Measurements from ENCODE around the gene NODAL. TPM values are rescaled to one million over a fixed set of nuclear protein-coding genes. Genes with fewer than 3 reads are reported as not detected.

NODAL gene
- total and polyA plus RNA-seq, 2 experiments from 2014 or later: 11.2 to 28.4 TPM

DNA sequence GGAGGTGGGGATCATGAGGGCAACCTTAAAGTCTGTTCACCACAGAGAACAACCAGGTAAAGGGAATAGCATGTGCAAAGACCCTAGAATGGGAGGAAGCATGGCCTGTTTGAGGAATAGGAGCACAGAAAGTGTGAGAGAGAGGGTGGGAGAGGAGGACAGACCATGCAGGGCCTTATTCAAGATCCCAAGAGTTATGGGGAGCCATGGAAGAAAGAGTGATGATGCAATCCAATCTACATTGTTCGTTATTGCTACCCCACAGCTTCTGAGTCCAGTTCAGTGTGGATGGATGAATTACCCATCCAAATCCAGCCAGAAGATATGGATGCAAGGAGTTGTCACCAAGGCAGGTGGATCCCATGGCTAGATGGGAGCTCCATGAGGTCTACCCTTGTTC is 45.3 kb downstream of the NODAL start:
- Mint-ChIP-seq H3K9me3 (no peaks in the 10 kb centered on the region), H3K27me3 (ENCODE audit: insufficient read depth, low read depth, poor library complexity) (peaks cover 3% of the 10 kb centered on the region), H3K36me3 (ENCODE audit: low read depth) (no peaks in the 10 kb centered on the region), H3K4me1 (no peaks in the 10 kb centered on the region), H3K4me3 (no peak overlapping the region), H3K27ac (no peak overlapping the region)
- H3K9me2 ChIP-seq (ENCODE audit: insufficient read depth): peaks cover 6% of the 10 kb centered on the region; the same call in 1 of the 2 replicates
- DNase-seq (ENCODE audit: low spot score) (no peak), ATAC-seq (no peak)
- no peaks in the 10 kb centered on the region for H4K20me1 ChIP-seq (replicated peaks; ENCODE audit: insufficient read depth)
- no peaks in the 10 kb centered on the region for H3K27me3 ChIP-seq (ENCODE audit: insufficient read depth)
- no peak overlapping the region for H3K4me2 ChIP-seq
- no peaks in the 10 kb centered on the region for H3F3A ChIP-seq (replicated peaks; ENCODE audit: low read depth)
- no peaks in the 10 kb centered on the region for H3K79me2 ChIP-seq (replicated peaks; ENCODE audit: insufficient read depth)
- no peaks in the 10 kb centered on the region for H3K4me1 ChIP-seq (ENCODE audit: insufficient read depth)
- H3K36me3 ChIP-seq (ENCODE audit: insufficient read depth): no peaks in the 10 kb centered on the region
- H3K27ac ChIP-seq (ENCODE audit: low read depth): no peak overlapping the region
- no peak overlapping the region for H3K4me3 ChIP-seq
- no peak overlapping the region for H2AFZ ChIP-seq
- TF ChIP-seq CREB1 (CRISPR knock-in tag; IDR thresholded peaks at IDR 0.05; ENCODE audit: low read depth) (no peak), POLR2AphosphoS5 (IDR thresholded peaks at IDR 0.05; ENCODE audit: low read depth) (no peak), EZH2phosphoT487 (IDR thresholded peaks at IDR 0.05; ENCODE audit: unreplicated experiment) (no peak)
- TF ChIP-seq, protein P1, sequence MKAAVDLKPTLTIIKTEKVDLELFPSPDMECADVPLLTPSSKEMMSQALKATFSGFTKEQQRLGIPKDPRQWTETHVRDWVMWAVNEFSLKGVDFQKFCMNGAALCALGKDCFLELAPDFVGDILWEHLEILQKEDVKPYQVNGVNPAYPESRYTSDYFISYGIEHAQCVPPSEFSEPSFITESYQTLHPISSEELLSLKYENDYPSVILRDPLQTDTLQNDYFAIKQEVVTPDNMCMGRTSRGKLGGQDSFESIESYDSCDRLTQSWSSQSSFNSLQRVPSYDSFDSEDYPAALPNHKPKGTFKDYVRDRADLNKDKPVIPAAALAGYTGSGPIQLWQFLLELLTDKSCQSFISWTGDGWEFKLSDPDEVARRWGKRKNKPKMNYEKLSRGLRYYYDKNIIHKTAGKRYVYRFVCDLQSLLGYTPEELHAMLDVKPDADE (IDR thresholded peaks at IDR 0.05): no peak
- TF ChIP-seq, protein P2, sequence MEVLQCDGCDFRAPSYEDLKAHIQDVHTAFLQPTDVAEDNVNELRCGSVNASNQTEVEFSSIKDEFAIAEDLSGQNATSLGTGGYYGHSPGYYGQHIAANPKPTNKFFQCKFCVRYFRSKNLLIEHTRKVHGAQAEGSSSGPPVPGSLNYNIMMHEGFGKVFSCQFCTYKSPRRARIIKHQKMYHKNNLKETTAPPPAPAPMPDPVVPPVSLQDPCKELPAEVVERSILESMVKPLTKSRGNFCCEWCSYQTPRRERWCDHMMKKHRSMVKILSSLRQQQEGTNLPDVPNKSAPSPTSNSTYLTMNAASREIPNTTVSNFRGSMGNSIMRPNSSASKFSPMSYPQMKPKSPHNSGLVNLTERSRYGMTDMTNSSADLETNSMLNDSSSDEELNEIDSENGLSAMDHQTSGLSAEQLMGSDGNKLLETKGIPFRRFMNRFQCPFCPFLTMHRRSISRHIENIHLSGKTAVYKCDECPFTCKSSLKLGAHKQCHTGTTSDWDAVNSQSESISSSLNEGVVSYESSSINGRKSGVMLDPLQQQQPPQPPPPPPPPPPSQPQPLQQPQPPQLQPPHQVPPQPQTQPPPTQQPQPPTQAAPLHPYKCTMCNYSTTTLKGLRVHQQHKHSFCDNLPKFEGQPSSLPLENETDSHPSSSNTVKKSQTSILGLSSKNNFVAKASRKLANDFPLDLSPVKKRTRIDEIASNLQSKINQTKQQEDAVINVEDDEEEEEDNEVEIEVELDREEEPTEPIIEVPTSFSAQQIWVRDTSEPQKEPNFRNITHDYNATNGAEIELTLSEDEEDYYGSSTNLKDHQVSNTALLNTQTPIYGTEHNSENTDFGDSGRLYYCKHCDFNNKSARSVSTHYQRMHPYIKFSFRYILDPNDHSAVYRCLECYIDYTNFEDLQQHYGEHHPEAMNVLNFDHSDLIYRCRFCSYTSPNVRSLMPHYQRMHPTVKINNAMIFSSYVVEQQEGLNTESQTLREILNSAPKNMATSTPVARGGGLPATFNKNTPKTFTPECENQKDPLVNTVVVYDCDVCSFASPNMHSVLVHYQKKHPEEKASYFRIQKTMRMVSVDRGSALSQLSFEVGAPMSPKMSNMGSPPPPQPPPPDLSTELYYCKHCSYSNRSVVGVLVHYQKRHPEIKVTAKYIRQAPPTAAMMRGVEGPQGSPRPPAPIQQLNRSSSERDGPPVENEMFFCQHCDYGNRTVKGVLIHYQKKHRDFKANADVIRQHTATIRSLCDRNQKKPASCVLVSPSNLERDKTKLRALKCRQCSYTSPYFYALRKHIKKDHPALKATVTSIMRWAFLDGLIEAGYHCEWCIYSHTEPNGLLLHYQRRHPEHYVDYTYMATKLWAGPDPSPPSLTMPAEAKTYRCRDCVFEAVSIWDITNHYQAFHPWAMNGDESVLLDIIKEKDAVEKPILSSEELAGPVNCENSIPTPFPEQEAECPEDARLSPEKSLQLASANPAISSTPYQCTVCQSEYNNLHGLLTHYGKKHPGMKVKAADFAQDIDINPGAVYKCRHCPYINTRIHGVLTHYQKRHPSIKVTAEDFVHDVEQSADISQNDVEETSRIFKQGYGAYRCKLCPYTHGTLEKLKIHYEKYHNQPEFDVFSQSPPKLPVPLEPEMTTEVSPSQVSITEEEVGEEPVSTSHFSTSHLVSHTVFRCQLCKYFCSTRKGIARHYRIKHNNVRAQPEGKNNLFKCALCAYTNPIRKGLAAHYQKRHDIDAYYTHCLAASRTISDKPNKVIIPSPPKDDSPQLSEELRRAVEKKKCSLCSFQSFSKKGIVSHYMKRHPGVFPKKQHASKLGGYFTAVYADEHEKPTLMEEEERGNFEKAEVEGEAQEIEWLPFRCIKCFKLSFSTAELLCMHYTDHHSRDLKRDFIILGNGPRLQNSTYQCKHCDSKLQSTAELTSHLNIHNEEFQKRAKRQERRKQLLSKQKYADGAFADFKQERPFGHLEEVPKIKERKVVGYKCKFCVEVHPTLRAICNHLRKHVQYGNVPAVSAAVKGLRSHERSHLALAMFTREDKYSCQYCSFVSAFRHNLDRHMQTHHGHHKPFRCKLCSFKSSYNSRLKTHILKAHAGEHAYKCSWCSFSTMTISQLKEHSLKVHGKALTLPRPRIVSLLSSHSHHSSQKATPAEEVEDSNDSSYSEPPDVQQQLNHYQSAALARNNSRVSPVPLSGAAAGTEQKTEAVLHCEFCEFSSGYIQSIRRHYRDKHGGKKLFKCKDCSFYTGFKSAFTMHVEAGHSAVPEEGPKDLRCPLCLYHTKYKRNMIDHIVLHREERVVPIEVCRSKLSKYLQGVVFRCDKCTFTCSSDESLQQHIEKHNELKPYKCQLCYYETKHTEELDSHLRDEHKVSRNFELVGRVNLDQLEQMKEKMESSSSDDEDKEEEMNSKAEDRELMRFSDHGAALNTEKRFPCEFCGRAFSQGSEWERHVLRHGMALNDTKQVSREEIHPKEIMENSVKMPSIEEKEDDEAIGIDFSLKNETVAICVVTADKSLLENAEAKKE (CRISPR knock-in tag; IDR thresholded peaks at IDR 0.05): no peak

DNA sequence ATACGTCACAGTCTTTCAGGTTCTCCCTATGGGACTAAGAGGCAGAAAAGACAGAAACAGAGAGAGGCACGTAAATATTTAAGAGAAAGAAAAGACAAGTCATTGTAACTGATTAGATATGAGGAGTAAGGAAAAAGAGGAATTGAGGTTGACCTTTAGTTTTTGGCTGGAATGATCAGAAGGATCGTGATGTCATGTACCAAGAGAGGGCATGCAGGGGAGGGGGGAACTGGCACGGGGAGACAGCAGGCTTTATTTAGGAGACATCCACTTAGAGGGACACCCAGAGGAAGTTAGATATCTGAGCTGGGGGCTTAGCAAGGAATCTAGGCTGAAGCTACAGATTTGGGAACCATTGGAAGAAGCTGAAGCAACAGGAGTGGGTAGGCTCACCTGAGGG is 49.8 kb downstream of the NODAL start:
- no peak for TF ChIP-seq POLR2AphosphoS5 (IDR thresholded peaks at IDR 0.05; ENCODE audit: low read depth)
- TF ChIP-seq EZH2phosphoT487 (IDR thresholded peaks at IDR 0.05; ENCODE audit: unreplicated experiment): no peak
- TF ChIP-seq ZNF114 (CRISPR knock-in tag; IDR thresholded peaks at IDR 0.05): no peak
- TF ChIP-seq NANOG (IDR thresholded peaks at IDR 0.05; ENCODE audit: borderline replicate concordance): no peak
- TF ChIP-seq EZH2 (IDR thresholded peaks at IDR 0.05; ENCODE audit: low read depth, unreplicated experiment): no peak
- no peak for TF ChIP-seq JUNB (IDR thresholded peaks at IDR 0.05; ENCODE audit: unreplicated experiment)
- TF ChIP-seq, protein P3, sequence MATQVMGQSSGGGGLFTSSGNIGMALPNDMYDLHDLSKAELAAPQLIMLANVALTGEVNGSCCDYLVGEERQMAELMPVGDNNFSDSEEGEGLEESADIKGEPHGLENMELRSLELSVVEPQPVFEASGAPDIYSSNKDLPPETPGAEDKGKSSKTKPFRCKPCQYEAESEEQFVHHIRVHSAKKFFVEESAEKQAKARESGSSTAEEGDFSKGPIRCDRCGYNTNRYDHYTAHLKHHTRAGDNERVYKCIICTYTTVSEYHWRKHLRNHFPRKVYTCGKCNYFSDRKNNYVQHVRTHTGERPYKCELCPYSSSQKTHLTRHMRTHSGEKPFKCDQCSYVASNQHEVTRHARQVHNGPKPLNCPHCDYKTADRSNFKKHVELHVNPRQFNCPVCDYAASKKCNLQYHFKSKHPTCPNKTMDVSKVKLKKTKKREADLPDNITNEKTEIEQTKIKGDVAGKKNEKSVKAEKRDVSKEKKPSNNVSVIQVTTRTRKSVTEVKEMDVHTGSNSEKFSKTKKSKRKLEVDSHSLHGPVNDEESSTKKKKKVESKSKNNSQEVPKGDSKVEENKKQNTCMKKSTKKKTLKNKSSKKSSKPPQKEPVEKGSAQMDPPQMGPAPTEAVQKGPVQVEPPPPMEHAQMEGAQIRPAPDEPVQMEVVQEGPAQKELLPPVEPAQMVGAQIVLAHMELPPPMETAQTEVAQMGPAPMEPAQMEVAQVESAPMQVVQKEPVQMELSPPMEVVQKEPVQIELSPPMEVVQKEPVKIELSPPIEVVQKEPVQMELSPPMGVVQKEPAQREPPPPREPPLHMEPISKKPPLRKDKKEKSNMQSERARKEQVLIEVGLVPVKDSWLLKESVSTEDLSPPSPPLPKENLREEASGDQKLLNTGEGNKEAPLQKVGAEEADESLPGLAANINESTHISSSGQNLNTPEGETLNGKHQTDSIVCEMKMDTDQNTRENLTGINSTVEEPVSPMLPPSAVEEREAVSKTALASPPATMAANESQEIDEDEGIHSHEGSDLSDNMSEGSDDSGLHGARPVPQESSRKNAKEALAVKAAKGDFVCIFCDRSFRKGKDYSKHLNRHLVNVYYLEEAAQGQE (IDR thresholded peaks at IDR 0.05; ENCODE audit: unreplicated experiment): no peak
- Histone ChIP-seq H3K4me1 (ENCODE audit: insufficient read depth) (no peaks in the 10 kb centered on the region), H3K9me2 (ENCODE audit: insufficient read depth) (peaks cover 6% of the 10 kb centered on the region; the same call in 1 of the 2 replicates), H3F3A (replicated peaks; ENCODE audit: low read depth) (peaks cover 5% of the 10 kb centered on the region), H3K36me3 (ENCODE audit: insufficient read depth) (no peaks in the 10 kb centered on the region), H2AFZ (peak overlapping the region; percentile 53; the same call in 1 of the 2 replicates), H3K79me2 (replicated peaks; ENCODE audit: insufficient read depth) (no peaks in the 10 kb centered on the region), H3K27me3 (ENCODE audit: insufficient read depth) (no peaks in the 10 kb centered on the region), H4K20me1 (replicated peaks; ENCODE audit: insufficient read depth) (no peaks in the 10 kb centered on the region), H3K4me3 (no peak overlapping the region), H3K4me2 (no peak overlapping the region), H3K27ac (ENCODE audit: low read depth) (no peak overlapping the region)
- Mint-ChIP-seq H3K9me3 (no peaks in the 10 kb centered on the region), H3K36me3 (ENCODE audit: low read depth) (no peaks in the 10 kb centered on the region), H3K4me1 (peaks cover 9% of the 10 kb centered on the region; the same call in 2 of the 3 replicates), H3K27me3 (ENCODE audit: insufficient read depth, low read depth, poor library complexity) (peaks cover 3% of the 10 kb centered on the region), H3K27ac (no peak overlapping the region), H3K4me3 (no peak overlapping the region)
- ATAC-seq: no peak
- no peak for DNase-seq (ENCODE audit: low spot score)

All from GM23338 (cell line).